ENCODE results near the gene BANK1. TPM values are rescaled to one million over a fixed set of nuclear protein-coding genes. Genes with fewer than 3 reads are reported as not detected.

The BANK1 gene
- total and polyA plus RNA-seq, 2 of the 4 experiments (the other 2 are of a cell fraction): under 0.01 to 0.51 TPM

DNA sequence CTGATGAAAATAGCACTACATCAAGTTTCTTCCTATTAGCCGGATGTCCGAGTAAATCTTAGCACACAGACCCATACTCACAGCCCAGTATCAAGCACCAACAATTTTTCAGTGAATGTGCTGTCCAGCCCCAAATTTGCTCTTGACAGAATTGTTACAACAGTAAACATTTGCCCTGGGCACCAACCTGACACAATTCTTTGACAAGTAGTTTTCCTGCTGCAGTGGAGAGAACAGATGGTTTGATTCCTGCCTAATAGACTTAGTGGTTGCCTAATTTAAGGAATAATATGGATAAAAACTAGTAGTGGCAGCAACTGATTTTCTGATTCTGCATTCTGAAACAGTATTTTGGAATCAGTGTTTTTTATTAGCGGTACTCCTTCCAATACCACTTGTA, 301.1 kb downstream of the BANK1 start:
- Histone ChIP-seq H3K4ac (ENCODE audit: low read depth, low read length) (no peak overlapping the region), H3K4me1 (ENCODE audit: control insufficient read depth, insufficient read depth, low read length) (no peaks in the 10 kb centered on the region), H3K9ac (ENCODE audit: low read depth, low read length) (no peak overlapping the region), H3K18ac (ENCODE audit: low read depth, low read length) (no peak overlapping the region), H4K20me1 (ENCODE audit: insufficient read depth, low read length) (no peaks in the 10 kb centered on the region), H2AK5ac (ENCODE audit: low read depth, low read length) (no peak overlapping the region), H3K27ac (ENCODE audit: insufficient read depth, low read length) (no peak overlapping the region), H2BK5ac (ENCODE audit: low read depth, low read length, poor library complexity, severe bottlenecking) (no peak overlapping the region), H3K36me3 (ENCODE audit: control insufficient read depth, insufficient read depth, low read length) (no peaks in the 10 kb centered on the region), H3K4me3 (ENCODE audit: insufficient read depth, low read depth, low read length) (no peak overlapping the region), H3K56ac (ENCODE audit: extremely low read depth, insufficient read depth, low read length) (no peak overlapping the region), H3K27me3 (ENCODE audit: control insufficient read depth, insufficient read depth, low read length) (no peaks in the 10 kb centered on the region), H3K4me2 (ENCODE audit: low read depth, low read length) (no peak overlapping the region), H3K9me1 (ENCODE audit: insufficient read depth, low read length) (no peaks in the 10 kb centered on the region), H4K91ac (ENCODE audit: insufficient read depth, low read depth, low read length) (no peak overlapping the region), H2AK9ac (replicated peaks; ENCODE audit: low read depth, low read length, poor library complexity) (no peak overlapping the region), H2AFZ (replicated peaks; ENCODE audit: low read length, poor library complexity) (no peak overlapping the region), H3K9me3 (ENCODE audit: control insufficient read depth, insufficient read depth, low read length) (no peaks in the 10 kb centered on the region), H3K79me1 (ENCODE audit: low read depth in 1 of 2, low read length in 2 of 2) (no peaks in the 10 kb centered on the region), H3K14ac (replicated peaks; ENCODE audit: low read depth, low read length) (no peak overlapping the region), H3K23ac (ENCODE audit: low read depth, low read length) (no peak overlapping the region), H4K5ac (ENCODE audit: low read depth, low read length) (no peak overlapping the region), H4K8ac (ENCODE audit: low read depth in 2 of 2, low read length in 2 of 2) (no peak overlapping the region), H2BK120ac (ENCODE audit: low read depth, low read length) (no peak overlapping the region), H2BK20ac (ENCODE audit: low read depth, low read length) (no peak overlapping the region), H2BK15ac (ENCODE audit: low read depth, low read length) (no peak overlapping the region)
- DNase-seq (no peak), ATAC-seq (ENCODE audit: low read depth) (no peak)
- in situ Hi-C loops (cut with MboI; ENCODE audit: low sequenced_read_pairs): no loop called here
- no CpG with 5 or more reads among the region's 3 CpGs for WGBS, 2 experiments (ENCODE audit: extremely low coverage in 2 of 2, insufficient read length in 1 of 2)
- TF ChIP-seq SMC3 (IDR thresholded peaks at IDR 0.05; ENCODE audit: low read depth, low read length) (no peak), NFE2L2 (IDR thresholded peaks at IDR 0.05; ENCODE audit: low read depth, low read length) (no peak), POLR2A (IDR thresholded peaks at IDR 0.05; ENCODE audit: low read depth, low read length) (no peak), BHLHE40 (IDR thresholded peaks at IDR 0.05; ENCODE audit: low read depth, low read length) (no peak), FOS (IDR thresholded peaks at IDR 0.05; ENCODE audit: low read depth, low read length) (no peak), ELK1 (IDR thresholded peaks at IDR 0.05; ENCODE audit: borderline replicate concordance, low read depth, low read length) (no peak), MAFK (IDR thresholded peaks at IDR 0.05; ENCODE audit: low read depth, low read length) (no peak), RCOR1 (IDR thresholded peaks at IDR 0.05; ENCODE audit: insufficient replicate concordance, low read length) (no peak), RAD21 (IDR thresholded peaks at IDR 0.05; ENCODE audit: low read length) (no peak), CEBPB (IDR thresholded peaks at IDR 0.05; ENCODE audit: low read depth, low read length) (no peak), MAZ (IDR thresholded peaks at IDR 0.05; ENCODE audit: borderline replicate concordance, low read depth, low read length) (no peak), RFX5 (IDR thresholded peaks at IDR 0.05; ENCODE audit: low read depth, low read length) (no peak)
- TF ChIP-seq, protein P1, sequence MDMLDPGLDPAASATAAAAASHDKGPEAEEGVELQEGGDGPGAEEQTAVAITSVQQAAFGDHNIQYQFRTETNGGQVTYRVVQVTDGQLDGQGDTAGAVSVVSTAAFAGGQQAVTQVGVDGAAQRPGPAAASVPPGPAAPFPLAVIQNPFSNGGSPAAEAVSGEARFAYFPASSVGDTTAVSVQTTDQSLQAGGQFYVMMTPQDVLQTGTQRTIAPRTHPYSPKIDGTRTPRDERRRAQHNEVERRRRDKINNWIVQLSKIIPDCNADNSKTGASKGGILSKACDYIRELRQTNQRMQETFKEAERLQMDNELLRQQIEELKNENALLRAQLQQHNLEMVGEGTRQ (IDR thresholded peaks at IDR 0.05; ENCODE audit: low read depth, low read length): no peak
- intact Hi-C loops (cut with micrococcal nuclease): no loop called here
- dilution Hi-C loops (cut with HindIII; ENCODE audit: low sequenced_read_pairs, unreplicated experiment): no loop called here
- ChIA-PET CTCF (interaction anchor here (1.1 kb wide), 1 partner anchor 17 kb away, joined by 3 read pairs; no protein-coding TSS in a partner anchor), POLR2A (ENCODE audit: unreplicated experiment) (no interaction called here)
- BruUV-seq (replicated peaks): no TSS peak
